K562 (cell line): Measurements from ENCODE around the gene GTF2A2. TPM values are rescaled to one million over a fixed set of nuclear protein-coding genes. Genes with fewer than 3 reads are reported as not detected.

Source experiments
- ATAC-seq: fragments of 200-7000 bp; cut with Tn5 transposase; 3 replicates; pipeline ENCODE4 v1.9.1; 2020; ENCODE audit warnings: moderate library complexity
- BruUV-seq: library from RNA; stranded (reverse); fragments of 400-500 nt; replicated peaks from 2 replicates; lab custom pipeline; 2021; lab: Mats Ljungman, UMichigan
- CTCF ChIA-PET: fragments of 300-600 bp; formaldehyde crosslinking; extraction: SDS; loops from one replicate; lab custom pipeline; 2021; ENCODE audit warnings: low intra/inter-chr PET ratio; lab: Yijun Ruan, JAX
- POLR2A ChIA-PET: fragments of 300-600, 350-650 bp; sonication (Branson Sonifier 250); formaldehyde crosslinking; extraction: SDS; loops from one replicate; lab custom pipeline; 2021; ENCODE audit warnings: antibody characterized with exemption, inconsistent platforms; lab: Yijun Ruan, JAX
- DNase-seq, 4 experiments: peaks; one replicate each; pipeline versions ENCODE4 v3.0.0 to v3.0.0-alpha.2; 2011 to 2018; ENCODE audit warnings: low spot score in 3 of 4, mixed read lengths in 3 of 4; ENCODE audit errors: extremely low read depth in 1 of 4
- FAIRE-seq: peaks from 2 replicates; lab custom pipeline; 2011; peaks lifted over from hg19 to GRCh38; lab: Jason Lieb, UNC
- H2AFZ ChIP-seq: 2 replicates; pipeline ENCODE4 v1.6.0; 2011; ENCODE audit warnings: low read depth, low read length, control low read depth, inconsistent platforms
- H3K27ac ChIP-seq: fragments of 200-600 bp; 3 replicates; pipeline ENCODE4 v1.8.0; 2011; ENCODE audit warnings: low read depth, mild to moderate bottlenecking, control low read depth, inconsistent platforms, low read length, moderate library complexity, mixed read lengths; ENCODE audit errors: extremely low read depth
- H3K27me3 ChIP-seq, 2 experiments: fragments of 300-600 bp in 1 of 2; 2 replicates in 1 of 2; 3 replicates in 1 of 2; pipeline versions ENCODE4 v1.6.0 to v1.8.0; 2011; ENCODE audit warnings: inconsistent platforms in 2 of 2, low read length in 2 of 2, mild to moderate bottlenecking in 1 of 2, mixed read lengths in 1 of 2, moderate library complexity in 1 of 2; ENCODE audit not compliant: control insufficient read depth in 2 of 2, insufficient read depth in 2 of 2
- H3K36me3 ChIP-seq: fragments of 300-600 bp; 3 replicates; pipeline ENCODE4 v1.8.0; 2011; ENCODE audit warnings: mild to moderate bottlenecking, low read length, inconsistent platforms; ENCODE audit not compliant: control insufficient read depth, insufficient read depth
- H3K4me1 ChIP-seq, 2 experiments: fragments of 200-600 bp in 1 of 2; replicated peaks in 1 of 2; 2 replicates in 1 of 2; 3 replicates in 1 of 2; pipeline versions ENCODE4 v1.5.1 to v1.8.0; 2011; ENCODE audit warnings: inconsistent platforms in 2 of 2, low read length in 2 of 2, mild to moderate bottlenecking in 1 of 2, mixed read lengths in 1 of 2, moderate library complexity in 1 of 2; ENCODE audit not compliant: control insufficient read depth in 2 of 2, insufficient read depth in 2 of 2
- H3K4me2 ChIP-seq: 2 replicates; pipeline ENCODE4 v1.6.1; 2011; ENCODE audit warnings: low read length, control low read depth, inconsistent platforms, mixed read lengths; ENCODE audit not compliant: insufficient read depth
- H3K4me3 ChIP-seq: fragments of 200-600 bp; sonication (generic), shearing (Covaris generic); 2 replicates; pipeline ENCODE4 v1.5.1; 2016; ENCODE audit warnings: control low read depth, inconsistent platforms
- H3K79me2 ChIP-seq: fragments of 200-600 bp; 3 replicates; pipeline ENCODE4 v1.8.0; 2011; ENCODE audit warnings: low read length, inconsistent platforms; ENCODE audit not compliant: control insufficient read depth, insufficient read depth
- H3K9ac ChIP-seq, 2 experiments: 2 replicates each; pipeline versions ENCODE4 v1.6.0 to v1.6.1; 2011; ENCODE audit warnings: low read depth in 2 of 2, low read length in 2 of 2, control low read depth in 1 of 2, inconsistent platforms in 1 of 2, mild to moderate bottlenecking in 1 of 2, mixed read lengths in 1 of 2; ENCODE audit not compliant: insufficient read depth in 1 of 2
- H3K9me1 ChIP-seq: one replicate; pipeline ENCODE4 v1.6.0; 2011; ENCODE audit warnings: inconsistent platforms, mild to moderate bottlenecking, low read length, moderate library complexity; ENCODE audit not compliant: control insufficient read depth, insufficient read depth
- H3K9me3 ChIP-seq: replicated peaks from 2 replicates; pipeline ENCODE4 v1.5.1; 2011; ENCODE audit warnings: low read depth, low read length, inconsistent platforms; ENCODE audit not compliant: control insufficient read depth, insufficient read depth
- H4K20me1 ChIP-seq: replicated peaks from 2 replicates; pipeline ENCODE4 v1.6.1; 2011; ENCODE audit warnings: low read length, inconsistent platforms, mixed read lengths; ENCODE audit not compliant: control insufficient read depth, insufficient read depth
- AFF4 ChIP-seq: sonication (generic); formaldehyde crosslinking; IDR thresholded peaks from 2 replicates; pipeline ENCODE4 v1.8.0; 2023; ENCODE audit warnings: mild to moderate bottlenecking, missing genetic modification reagents
- CHD2 ChIP-seq: IDR thresholded peaks from 2 replicates; pipeline ENCODE4 v1.6.1; 2011; ENCODE audit warnings: low read depth, low read length
- CREB1 ChIP-seq, 2 experiments: sonication (generic) in 1 of 2; formaldehyde crosslinking in 1 of 2; IDR thresholded peaks; 2 replicates each; pipeline versions ENCODE4 v1.6.1 to v1.8.0; 2012 to 2022; ENCODE audit warnings: inconsistent platforms in 1 of 2, mild to moderate bottlenecking in 1 of 2, missing genetic modification reagents in 1 of 2, moderate library complexity in 1 of 2
- KLF13 ChIP-seq: fragments of 450-650 bp; IDR thresholded peaks from 2 replicates; pipeline ENCODE4 v1.6.1; 2016; ENCODE audit warnings: missing genetic modification characterization, low read depth, mild to moderate bottlenecking, missing compliant biosample characterization, moderate library complexity, borderline replicate concordance
- OTX1 ChIP-seq: fragments of 450-650 bp; formaldehyde crosslinking; IDR thresholded peaks from 2 replicates; pipeline ENCODE4 v1.4.0; 2022; ENCODE audit warnings: mild to moderate bottlenecking
- PYGO2 ChIP-seq: fragments of 450-650 bp; IDR thresholded peaks from 2 replicates; pipeline ENCODE4 v1.6.1; 2016; ENCODE audit warnings: mild to moderate bottlenecking, missing genetic modification characterization, moderate library complexity, missing compliant biosample characterization
- SP1 ChIP-seq: sonication (generic); formaldehyde crosslinking; IDR thresholded peaks from 2 replicates; pipeline ENCODE4 v1.8.1; 2022; ENCODE audit warnings: mild to moderate bottlenecking, missing genetic modification reagents
- THAP7 ChIP-seq: fragments of 250-450 bp; sonication (Bioruptor Pico); IDR thresholded peaks from 2 replicates; pipeline ENCODE4 v1.5.0; 2021
- ZBTB5 ChIP-seq: fragments of 450-650 bp; IDR thresholded peaks from 2 replicates; pipeline ENCODE4 v1.6.1; 2017; ENCODE audit warnings: antibody characterized with exemption
- ZFP1 ChIP-seq: fragments of 450-650 bp; formaldehyde crosslinking; IDR thresholded peaks from 2 replicates; pipeline ENCODE4 v1.4.0; 2020; ENCODE audit warnings: mild to moderate bottlenecking, mixed read lengths
- WGBS: fragments of 100-300 bp; shearing (Covaris generic); methylation state at CpG from one replicate; pipeline ENCODE4 v1.1.6; 2016; ENCODE audit warnings: low coverage, mixed read lengths; ENCODE audit not compliant: insufficient coverage; ENCODE audit errors: missing lambda C conversion rate; 5-methylcytosine and 5-hydroxymethylcytosine counted together
- in situ Hi-C: fragments of 300-500 bp; cut with MboI; formaldehyde crosslinking; loops from 4 replicates; pipeline ENCODE4 v1.15.0; 2018; ENCODE audit warnings: inconsistent platforms, mixed read lengths
- intact Hi-C: fragments of 100-400 bp; cut with micrococcal nuclease; formaldehyde crosslinking; loops from 2 replicates; pipeline ENCODE4 v1.14.2; 2022
- polyA plus RNA-seq, 8 experiments: library from polyadenylated mRNA; depleted of rRNA in 4 of 8; stranded (reverse) in 5 of 8; unstranded in 3 of 8; fragments of >200 nt; fragmentation: Nextera tagmentation in 2 of 8; fragmentation: Illumina TruSeq in 1 of 8; extraction: Ambion mirVana in 2 of 8; extraction: Trizol in 1 of 8; gene quantifications; 2 replicates each; pipeline versions ENCODE4 v1.2.1 to v1.2.3, GENCODE V29; 2011 to 2014; ENCODE audit warnings: inconsistent platforms in 1 of 8, missing spikeins in 1 of 8
- total RNA-seq, 7 experiments: library from RNA; depleted of rRNA in 6 of 7; stranded (reverse); fragments of >200 nt in 6 of 7; fragmentation: Illumina TruSeq in 2 of 7; extraction: Trizol in 2 of 7; gene quantifications; 2 replicates each; pipeline versions ENCODE4 v1.2.1 to v1.2.3, GENCODE V29; 2011 to 2021; ENCODE audit warnings: low replicate concordance in 1 of 7
- TF ChIP-seq, protein P1 (sequence below), 2 experiments: IDR thresholded peaks; 2 replicates each; pipeline ENCODE4 v1.6.1; 2011; ENCODE audit warnings: borderline replicate concordance in 1 of 2, control low read depth in 1 of 2, low read depth in 1 of 2, low read length in 1 of 2, mild to moderate bottlenecking in 1 of 2, mixed read lengths in 1 of 2, moderate library complexity in 1 of 2; ENCODE audit not compliant: insufficient read depth in 1 of 2, insufficient read length in 1 of 2, poor library complexity in 1 of 2, severe bottlenecking in 1 of 2; ENCODE audit errors: extremely low read depth in 1 of 2

The GTF2A2 gene
- total and polyA plus RNA-seq, 9 of the 15 experiments (the other 6 are each of a cell fraction or from before 2014, with no cell fraction given): 128 to 656 (median 172) TPM

DNA sequence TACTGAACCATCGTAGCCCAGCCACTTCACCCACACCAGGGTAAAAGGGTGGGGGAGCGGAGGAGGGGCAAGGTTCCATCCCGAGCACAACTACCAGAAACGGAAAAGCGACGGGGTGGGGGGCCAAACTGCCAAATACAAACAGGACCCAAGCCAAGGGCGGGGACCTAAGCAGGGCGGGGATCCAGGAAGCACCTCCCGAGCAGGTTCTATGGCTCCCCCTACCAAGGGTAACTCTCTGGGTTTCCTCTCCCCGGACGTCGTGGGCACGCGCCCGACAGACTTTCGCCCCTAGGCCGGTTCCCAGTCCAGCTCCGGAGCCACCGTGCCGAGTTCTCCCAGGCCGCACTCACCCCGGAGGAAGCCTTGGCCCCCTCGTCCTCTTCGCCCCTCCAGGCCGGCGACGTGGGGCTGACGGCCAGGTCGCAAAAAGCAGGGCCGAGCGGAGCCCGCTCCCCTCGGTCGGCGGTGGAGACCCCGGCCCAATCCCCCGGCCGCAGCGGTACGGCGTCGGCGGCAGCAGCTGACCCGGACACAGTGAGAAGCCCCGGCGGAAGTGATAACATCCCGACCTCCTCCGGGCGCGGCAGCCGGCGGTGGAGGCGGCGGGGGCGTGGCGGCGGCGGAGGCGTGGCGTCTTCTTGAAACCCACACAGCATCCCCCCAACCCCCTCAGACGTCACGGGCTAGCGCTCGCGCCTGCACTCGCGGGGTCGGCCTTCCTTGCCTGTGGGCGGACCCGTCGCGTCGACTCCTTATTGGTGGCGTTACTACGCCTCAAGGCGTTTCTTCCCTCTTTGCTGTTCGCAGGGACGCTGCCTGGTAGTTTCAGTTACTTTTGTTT lies 31.7 kb upstream of the GTF2A2 start, which contains the start of gene BNIP2:
Gene BNIP2, minus strand, starts transcription at position 539 of the 844 bp plus-strand sequence. CDS start 6,863 bp downstream, outside the sequence.
- in situ Hi-C loops: no loop called here
- peaks cover 25% of the 10 kb centered on the region for H3K36me3 ChIP-seq
- peak within 1 kb of the TSS; percentile 98 for H3K4me3 ChIP-seq
- peak; percentile 96 for FAIRE-seq
- H3K79me2 ChIP-seq: peaks cover 52% of the 10 kb centered on the region
- H3K4me2 ChIP-seq: peak within 1 kb of the TSS; percentile 87
- no peaks in the 10 kb centered on the region for H3K27me3 ChIP-seq
- peak within 1 kb of the TSS; percentile 98 for H3K9ac ChIP-seq
- intact Hi-C loops: loop anchor here (2.0 kb wide), 1 partner anchor 790 kb away; the partner anchor contains the start of gene ICE2
- H3K9me3 ChIP-seq: no peaks in the 10 kb centered on the region
- peak within 1 kb of the TSS; percentile 89 for H2AFZ ChIP-seq
- H4K20me1 ChIP-seq: peaks cover 11% of the 10 kb centered on the region; the same call in 1 of the 2 replicates
- POLR2A ChIA-PET: interaction anchor here (1.0 to 2.0 kb wide), 8 partner anchors 8 to 789 kb away, joined by 3 to 7 read pairs (median 4); partner anchors contain the start of genes ANXA2 and GTF2A2
- peaks cover 12 to 17% of the 10 kb centered on the region in 2 experiments for H3K4me1 ChIP-seq
- no peaks in the 10 kb centered on the region for H3K9me1 ChIP-seq
- BruUV-seq: no TSS peak
- DNase-seq: peak; percentile 92 to 99 (median 94)
- WGBS: 1% methylated on average over 53 of the region's 78 CpGs
- H3K27ac ChIP-seq: peak within 1 kb of the TSS; percentile 99
- ATAC-seq: peak; percentile 94
- CTCF ChIA-PET: no interaction called here
- TF ChIP-seq PYGO2 (no peak), ZBTB5 (no peak), KLF13 (tag) (peak; percentile 57; the same call in 1 of the 2 replicates), SP1 (peak; percentile 83), CREB1 (IDR thresholded peaks at IDR 0.05) (peak; percentile 78), CREB1 (CRISPR knock-in tag; IDR thresholded peaks at IDR 0.05) (peak; percentile 86), OTX1 (CRISPR knock-in tag) (peak; percentile 37; the same call in 1 of the 2 replicates), AFF4 (CRISPR knock-in tag) (0 out of 2 replicates have a peak, but pooled peaks have one; percentile 76), THAP7 (CRISPR knock-in tag) (no peak), ZFP1 (CRISPR knock-in tag) (0 out of 2 replicates have a peak, but pooled peaks have one; percentile 21), CHD2 (peak; percentile 78)
- TF ChIP-seq, protein P1, sequence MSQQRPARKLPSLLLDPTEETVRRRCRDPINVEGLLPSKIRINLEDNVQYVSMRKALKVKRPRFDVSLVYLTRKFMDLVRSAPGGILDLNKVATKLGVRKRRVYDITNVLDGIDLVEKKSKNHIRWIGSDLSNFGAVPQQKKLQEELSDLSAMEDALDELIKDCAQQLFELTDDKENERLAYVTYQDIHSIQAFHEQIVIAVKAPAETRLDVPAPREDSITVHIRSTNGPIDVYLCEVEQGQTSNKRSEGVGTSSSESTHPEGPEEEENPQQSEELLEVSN (IDR thresholded peaks at IDR 0.05; ENCODE audit: borderline replicate concordance in 1 of 2, extremely low read depth in 1 of 2, insufficient read depth in 1 of 2, insufficient read length in 1 of 2, low read depth in 1 of 2, low read length in 1 of 2, poor library complexity in 1 of 2, severe bottlenecking in 1 of 2): peak in 1 of 2 experiments; percentile 47
